ENCODE data around the gene ITGA7.

The ITGA7 gene

DNA sequence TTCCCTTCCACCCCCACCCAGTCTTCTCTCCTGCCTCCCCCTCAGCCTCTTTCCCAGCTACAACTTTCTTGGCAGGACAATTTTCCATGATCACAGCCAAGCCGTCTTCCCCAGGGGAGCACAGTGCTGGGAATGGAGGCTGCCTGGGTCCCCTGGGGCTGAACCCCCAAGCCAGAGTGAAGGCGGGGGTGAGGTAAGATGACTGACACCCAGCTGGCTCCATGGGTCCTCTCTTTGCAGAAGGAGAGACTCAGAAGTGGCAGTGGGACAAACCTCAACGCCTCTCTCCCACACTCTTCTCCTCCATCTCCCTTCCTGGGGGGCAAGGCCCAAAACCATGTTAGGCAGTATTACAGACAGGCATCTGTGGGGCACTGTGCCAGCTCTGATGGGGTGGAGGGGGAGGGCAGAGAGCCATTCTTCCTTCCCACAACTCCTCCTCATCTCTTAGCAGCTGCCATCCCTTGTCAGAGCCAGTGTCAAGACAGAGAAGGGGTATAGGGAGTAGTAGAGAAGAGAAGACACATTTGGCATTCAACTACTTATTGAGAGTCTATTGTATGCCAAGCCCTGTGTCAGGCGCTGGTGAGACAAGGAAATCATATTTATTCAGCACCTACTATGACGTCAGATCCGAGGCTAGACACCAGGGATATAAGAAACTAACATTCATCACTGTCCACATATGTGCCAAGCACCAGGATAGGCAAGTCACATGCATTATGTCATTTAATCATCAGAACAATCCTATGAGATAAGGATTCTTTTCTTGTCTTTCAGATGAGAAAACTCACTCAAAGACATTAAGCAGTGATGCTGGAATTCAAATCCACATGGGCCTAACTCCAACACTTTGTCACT lies 3.6 kb downstream of the ITGA7 start:
- Mint-ChIP-seq H3K27ac (no peak overlapping the region), H3K36me3 (no peaks in the 10 kb centered on the region), H3K27me3 (peaks cover 8% of the 10 kb centered on the region), H3K4me3 (no peak overlapping the region), H3K9me3 (ENCODE audit: low read depth) (no peaks in the 10 kb centered on the region), H3K4me1 (ENCODE audit: low read depth) (peaks cover 18% of the 10 kb centered on the region)

DNA sequence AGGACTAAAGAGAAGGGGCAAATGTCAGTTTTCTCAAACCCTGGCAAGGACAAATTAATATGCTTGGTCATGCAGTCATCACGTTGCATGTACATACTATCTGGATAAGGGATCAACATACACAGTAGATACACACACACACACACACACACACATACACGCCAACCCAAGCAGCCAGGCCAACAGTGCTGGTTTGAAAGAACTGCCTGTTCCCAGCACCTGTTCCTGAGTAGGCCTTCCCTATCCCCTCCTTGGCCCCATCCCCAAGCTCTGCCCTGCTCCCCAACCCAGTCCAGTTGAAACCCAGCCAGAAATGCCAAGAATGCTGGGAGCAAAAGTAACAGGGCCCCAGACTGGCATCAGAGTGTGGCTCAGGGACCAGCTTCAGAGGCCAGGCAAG lies 4.4 kb downstream of the ITGA7 start:
- Mint-ChIP-seq H3K4me3 (no peak overlapping the region), H3K27me3 (peaks cover 6% of the 10 kb centered on the region), H3K27ac (no peak overlapping the region), H3K9me3 (ENCODE audit: low read depth) (no peaks in the 10 kb centered on the region), H3K4me1 (ENCODE audit: low read depth) (peaks cover 11% of the 10 kb centered on the region), H3K36me3 (no peaks in the 10 kb centered on the region)

DNA sequence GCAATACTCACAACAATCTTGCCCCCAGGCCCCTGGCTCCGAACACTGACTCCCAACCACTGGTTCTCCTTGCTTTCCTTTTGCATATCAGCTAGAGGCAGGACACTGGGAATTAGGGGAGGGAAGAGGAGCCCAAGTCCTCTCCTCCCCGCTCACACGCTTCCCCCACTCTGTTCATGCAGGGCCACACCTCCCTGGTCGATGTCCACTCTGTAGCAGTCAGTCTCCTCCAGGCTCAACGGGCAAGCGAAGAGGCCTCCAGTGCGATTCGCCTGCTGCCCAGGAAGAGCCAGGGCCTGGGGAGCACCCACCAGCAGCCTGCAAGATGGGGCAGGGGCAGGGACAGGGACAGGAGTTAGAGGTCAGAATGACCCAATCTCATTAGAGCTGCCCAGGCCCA lies 4.8 kb downstream of the ITGA7 start:
- Mint-ChIP-seq H3K4me1 (ENCODE audit: low read depth) (peaks cover 7% of the 10 kb centered on the region), H3K27me3 (peaks cover 6% of the 10 kb centered on the region), H3K27ac (no peak overlapping the region), H3K9me3 (ENCODE audit: low read depth) (no peaks in the 10 kb centered on the region), H3K4me3 (no peak overlapping the region), H3K36me3 (no peaks in the 10 kb centered on the region)

DNA sequence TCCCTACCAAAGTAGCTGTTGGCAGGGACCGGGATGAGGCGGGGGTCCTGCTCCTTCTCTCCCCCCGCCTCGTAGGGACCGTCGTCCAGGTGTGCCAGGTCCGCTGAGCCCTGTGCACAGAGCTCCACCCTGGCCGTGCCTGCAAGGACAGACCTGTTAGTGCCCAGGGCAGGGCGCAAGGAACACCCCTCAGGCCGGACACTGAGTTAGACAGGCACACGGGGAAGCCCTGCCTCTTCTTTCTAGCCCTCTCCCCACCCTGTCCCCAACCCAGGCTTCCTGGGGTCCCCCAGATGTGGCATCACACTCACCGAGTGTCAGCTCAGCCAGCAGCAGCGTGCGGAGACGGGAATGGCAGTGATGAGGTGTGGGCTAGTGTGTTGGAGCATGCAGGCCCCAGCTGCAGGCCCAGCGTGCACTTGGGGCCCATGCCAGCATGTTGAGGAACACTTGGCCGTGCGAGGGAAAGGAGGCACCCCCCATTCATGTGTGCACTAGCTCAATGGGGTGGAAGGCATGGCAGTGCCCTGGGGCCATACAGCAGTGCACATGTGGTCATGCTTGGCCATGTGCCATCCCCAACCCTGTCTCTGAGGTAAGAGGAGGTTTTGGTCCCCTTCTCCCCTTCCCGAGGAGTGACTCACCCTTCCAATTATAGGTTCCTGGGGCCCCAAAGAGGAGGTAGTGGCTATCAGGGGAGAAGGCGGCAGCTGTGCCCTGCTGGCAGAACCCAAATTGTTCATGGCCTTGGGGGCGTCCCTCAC lies 7.3 kb downstream of the ITGA7 start:
- Mint-ChIP-seq H3K4me1 (ENCODE audit: low read depth) (no peaks in the 10 kb centered on the region), H3K27me3 (no peaks in the 10 kb centered on the region), H3K27ac (no peak overlapping the region), H3K9me3 (ENCODE audit: low read depth) (no peaks in the 10 kb centered on the region), H3K4me3 (no peak overlapping the region), H3K36me3 (no peaks in the 10 kb centered on the region)

DNA sequence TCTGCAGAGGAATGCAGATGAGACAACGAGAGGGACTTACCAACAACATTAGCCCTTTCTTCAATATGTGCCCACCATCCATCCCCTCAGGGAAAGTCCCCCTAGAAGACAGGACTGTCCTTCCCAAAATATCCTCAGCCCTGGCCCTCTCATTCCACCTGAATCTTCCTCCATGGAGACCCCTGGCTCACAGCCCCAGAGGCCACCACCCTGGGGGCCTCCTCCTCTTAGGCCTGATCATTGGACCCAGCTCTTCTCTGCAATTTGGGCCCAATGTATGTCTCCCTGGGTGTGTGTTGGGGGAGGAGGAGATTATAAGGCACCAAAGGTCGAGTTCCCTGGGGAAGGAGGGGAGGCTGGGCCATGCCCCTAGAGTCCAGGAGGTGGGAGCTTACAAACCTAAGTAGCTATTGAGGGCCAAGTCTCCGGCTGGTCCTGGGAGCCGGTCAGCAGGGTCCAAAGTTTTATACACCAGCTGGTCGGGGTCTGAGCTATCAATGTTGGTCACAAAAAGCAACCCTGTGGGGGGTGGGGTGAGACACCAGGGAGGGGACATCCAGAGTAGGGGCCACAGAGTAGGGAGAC lies 8.1 kb downstream of the ITGA7 start:
- Mint-ChIP-seq H3K9me3 (ENCODE audit: low read depth) (no peaks in the 10 kb centered on the region), H3K27me3 (no peaks in the 10 kb centered on the region), H3K4me1 (ENCODE audit: low read depth) (no peaks in the 10 kb centered on the region), H3K36me3 (no peaks in the 10 kb centered on the region), H3K27ac (no peak overlapping the region), H3K4me3 (no peak overlapping the region)

DNA sequence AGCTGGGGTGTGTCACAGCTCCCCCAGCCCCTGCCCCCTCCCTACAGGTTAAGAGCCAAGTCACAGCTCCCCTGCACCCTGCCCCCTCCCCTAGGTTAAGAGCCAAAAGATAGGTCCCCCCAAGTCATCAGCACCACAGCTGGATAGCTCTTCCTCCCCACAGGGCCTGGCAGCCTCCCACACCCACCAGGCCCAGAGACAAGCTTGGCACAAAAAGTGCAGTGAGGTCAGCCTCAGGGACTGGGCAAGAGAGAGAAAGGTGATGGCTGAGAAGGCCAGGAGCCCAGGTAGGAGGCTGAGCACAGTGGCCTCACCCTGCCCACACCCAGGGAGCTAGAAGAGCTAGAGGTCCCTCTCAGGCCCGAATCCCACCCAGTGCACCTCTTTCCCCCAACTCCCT lies 8.7 kb downstream of the ITGA7 start:
- Mint-ChIP-seq H3K27ac (no peak overlapping the region), H3K4me1 (ENCODE audit: low read depth) (no peaks in the 10 kb centered on the region), H3K4me3 (no peak overlapping the region), H3K27me3 (no peaks in the 10 kb centered on the region), H3K9me3 (ENCODE audit: low read depth) (no peaks in the 10 kb centered on the region), H3K36me3 (no peaks in the 10 kb centered on the region)

DNA sequence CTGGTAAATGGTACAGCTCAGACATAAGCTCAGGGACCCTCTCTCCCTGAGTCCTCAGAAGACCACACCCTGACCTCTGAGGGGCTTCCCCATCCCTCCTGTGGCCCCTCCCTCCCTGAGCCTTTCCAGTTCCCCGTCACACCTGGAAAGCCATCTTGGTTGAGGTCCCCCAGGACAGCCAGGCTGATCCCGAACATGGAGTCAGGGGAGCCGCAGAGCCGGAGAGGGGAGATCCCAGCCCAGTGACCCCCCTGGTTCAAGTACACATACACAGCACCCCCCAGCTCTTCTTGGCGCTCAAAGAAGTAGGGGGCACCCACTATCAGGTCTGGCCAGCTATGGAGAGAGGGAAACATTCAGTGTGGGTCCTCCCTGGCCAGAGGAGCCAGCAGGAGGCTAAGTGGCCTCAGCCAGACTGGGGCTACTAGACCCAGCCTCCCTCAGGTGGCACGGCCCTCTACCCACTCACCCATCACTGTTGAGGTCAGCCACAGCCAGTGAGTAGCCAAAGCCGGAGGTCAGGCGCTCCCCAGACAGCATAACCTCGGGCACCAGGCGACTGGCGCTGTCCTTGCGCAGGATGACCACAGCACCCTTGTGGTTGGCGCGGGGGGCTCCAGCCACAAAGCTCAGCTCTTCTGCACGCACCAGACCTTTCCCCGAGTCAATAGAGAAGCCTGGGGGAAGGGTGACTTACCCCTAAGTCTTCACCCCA lies 9.3 kb downstream of the ITGA7 start:
- H3K4me3 Mint-ChIP-seq, result no peak overlapping the region
- H3K27ac Mint-ChIP-seq, result no peak overlapping the region
- no peaks in the 10 kb centered on the region for H3K9me3 Mint-ChIP-seq (ENCODE audit: low read depth)
- no peaks in the 10 kb centered on the region for H3K27me3 Mint-ChIP-seq
- no peaks in the 10 kb centered on the region for H3K4me1 Mint-ChIP-seq (ENCODE audit: low read depth)
- H3K36me3 Mint-ChIP-seq, result no peaks in the 10 kb centered on the region

DNA sequence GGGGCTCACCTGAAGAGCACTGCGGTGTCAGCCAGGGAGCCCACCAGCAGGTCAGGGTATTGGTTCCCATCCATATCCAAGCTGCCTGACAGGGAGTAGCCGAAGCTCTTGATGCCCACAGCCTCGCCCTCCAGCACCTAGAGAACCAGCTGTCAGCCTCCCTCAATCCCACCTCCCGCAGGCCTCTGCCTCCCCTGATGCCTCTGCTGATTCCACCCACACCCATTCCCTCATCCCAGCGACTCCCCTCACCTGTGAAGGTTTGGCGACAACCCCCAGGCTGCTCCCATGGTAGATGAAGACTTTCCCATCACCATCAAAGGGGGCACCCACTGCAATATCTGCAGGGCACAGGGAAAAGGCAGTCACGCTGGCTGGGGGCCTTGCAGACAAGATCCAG lies 10.0 kb downstream of the ITGA7 start:
- Mint-ChIP-seq H3K36me3 (no peaks in the 10 kb centered on the region), H3K4me3 (no peak overlapping the region), H3K4me1 (ENCODE audit: low read depth) (no peaks in the 10 kb centered on the region), H3K27ac (no peak overlapping the region), H3K9me3 (ENCODE audit: low read depth) (no peaks in the 10 kb centered on the region), H3K27me3 (no peaks in the 10 kb centered on the region)

DNA sequence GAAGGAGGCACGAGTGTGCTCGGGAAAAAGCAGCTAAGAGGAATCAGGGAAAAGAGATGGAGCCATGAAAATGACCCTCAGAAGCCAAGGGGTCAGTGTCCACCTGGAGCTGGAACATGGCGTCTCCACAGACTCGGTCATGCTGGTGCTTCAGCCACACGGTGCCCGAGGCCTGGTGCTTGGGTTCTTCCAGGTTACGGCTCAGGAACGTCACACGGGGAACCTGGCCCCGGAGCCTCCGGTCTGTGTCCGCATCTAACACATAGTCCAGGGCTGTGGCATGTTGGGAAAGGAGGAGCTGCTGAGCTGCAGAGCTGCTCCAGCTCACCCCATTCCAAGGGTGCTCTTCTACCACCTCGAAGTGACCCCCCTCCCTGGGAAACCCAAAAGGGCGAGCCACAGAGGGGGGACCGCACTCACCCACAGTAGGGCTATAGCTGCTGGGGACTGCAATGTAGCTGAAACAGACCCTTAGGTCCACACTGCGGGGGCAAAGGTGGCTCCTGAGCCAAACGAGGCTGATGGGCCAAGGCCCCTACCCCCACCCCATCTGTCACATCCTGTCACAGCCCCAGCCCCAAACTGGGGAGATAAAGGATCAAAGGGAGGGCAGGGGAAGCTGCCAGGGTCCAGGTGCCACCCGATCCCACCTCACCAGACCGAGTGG lies 10.8 kb downstream of the ITGA7 start:
- Mint-ChIP-seq H3K27ac (no peak overlapping the region), H3K27me3 (no peaks in the 10 kb centered on the region), H3K4me1 (ENCODE audit: low read depth) (no peaks in the 10 kb centered on the region), H3K36me3 (no peaks in the 10 kb centered on the region), H3K9me3 (ENCODE audit: low read depth) (no peaks in the 10 kb centered on the region), H3K4me3 (no peak overlapping the region)

DNA sequence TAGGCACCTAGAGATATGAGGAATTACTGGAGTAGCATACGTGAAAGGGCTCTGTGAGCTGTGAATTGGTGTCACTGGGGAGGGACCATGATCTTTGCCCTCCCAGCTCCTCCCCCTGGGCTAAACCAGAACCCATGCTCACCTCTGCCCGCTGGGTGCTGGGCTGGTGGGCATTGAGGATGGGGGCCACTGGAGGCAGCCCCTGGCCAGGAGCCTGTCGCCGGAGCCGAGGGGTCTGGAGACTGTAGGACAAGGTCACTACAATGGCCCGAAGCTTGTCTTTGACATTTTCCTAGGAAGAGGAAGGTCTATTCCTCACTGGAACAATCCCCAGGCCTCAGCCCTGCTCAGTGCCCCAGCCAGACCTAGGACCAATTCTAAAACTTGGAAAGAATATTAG lies 11.6 kb downstream of the ITGA7 start:
- no peak overlapping the region for H3K27ac Mint-ChIP-seq
- H3K4me3 Mint-ChIP-seq, result no peak overlapping the region
- H3K4me1 Mint-ChIP-seq (ENCODE audit: low read depth), result no peaks in the 10 kb centered on the region
- no peaks in the 10 kb centered on the region for H3K36me3 Mint-ChIP-seq
- H3K27me3 Mint-ChIP-seq, result no peaks in the 10 kb centered on the region
- H3K9me3 Mint-ChIP-seq (ENCODE audit: low read depth), result no peaks in the 10 kb centered on the region

DNA sequence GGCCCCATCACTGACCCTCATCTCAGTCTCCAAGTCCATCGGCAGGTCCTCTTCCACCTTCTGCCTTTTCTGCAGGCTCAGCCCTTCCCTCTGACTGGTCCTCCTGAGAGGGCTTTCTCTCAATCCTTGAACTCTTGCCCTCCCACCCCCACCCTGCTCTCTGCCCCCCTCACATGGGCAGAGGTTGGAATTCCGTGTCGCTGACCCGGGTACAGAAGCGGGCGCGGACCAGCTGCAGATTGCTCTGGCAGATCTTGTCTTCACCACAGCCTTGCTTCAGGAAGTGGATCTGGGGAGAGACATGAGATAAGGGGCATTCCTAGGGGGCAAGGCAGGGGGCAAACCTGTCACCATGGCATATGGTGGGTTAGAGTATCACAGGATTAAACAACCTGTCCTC lies 12.4 kb downstream of the ITGA7 start:
- Mint-ChIP-seq H3K27me3 (no peaks in the 10 kb centered on the region), H3K4me3 (no peak overlapping the region), H3K9me3 (ENCODE audit: low read depth) (no peaks in the 10 kb centered on the region), H3K27ac (no peak overlapping the region), H3K4me1 (ENCODE audit: low read depth) (no peaks in the 10 kb centered on the region), H3K36me3 (no peaks in the 10 kb centered on the region)

DNA sequence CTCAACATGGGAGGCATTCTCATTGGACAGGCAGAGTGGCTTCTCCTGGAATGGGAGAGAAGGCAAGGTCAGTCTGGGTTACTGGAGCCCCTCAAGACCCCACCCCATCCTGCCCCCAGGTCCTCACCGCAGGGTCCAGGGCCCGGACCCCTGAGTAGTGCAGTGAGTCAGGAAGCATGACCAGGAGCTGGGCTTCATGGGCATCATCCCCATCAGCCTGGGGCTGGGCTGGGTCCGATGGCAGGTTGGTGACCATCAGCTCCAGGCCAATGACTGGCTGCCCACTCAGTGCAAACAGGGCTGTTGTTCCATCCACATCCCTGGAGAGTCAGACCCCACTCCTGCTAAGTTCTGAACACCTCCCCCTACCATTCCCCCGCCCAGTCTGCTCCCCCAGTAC lies 13.1 kb downstream of the ITGA7 start:
- Mint-ChIP-seq H3K36me3 (no peaks in the 10 kb centered on the region), H3K9me3 (ENCODE audit: low read depth) (no peaks in the 10 kb centered on the region), H3K27ac (no peak overlapping the region), H3K4me1 (ENCODE audit: low read depth) (no peaks in the 10 kb centered on the region), H3K27me3 (no peaks in the 10 kb centered on the region), H3K4me3 (no peak overlapping the region)

DNA sequence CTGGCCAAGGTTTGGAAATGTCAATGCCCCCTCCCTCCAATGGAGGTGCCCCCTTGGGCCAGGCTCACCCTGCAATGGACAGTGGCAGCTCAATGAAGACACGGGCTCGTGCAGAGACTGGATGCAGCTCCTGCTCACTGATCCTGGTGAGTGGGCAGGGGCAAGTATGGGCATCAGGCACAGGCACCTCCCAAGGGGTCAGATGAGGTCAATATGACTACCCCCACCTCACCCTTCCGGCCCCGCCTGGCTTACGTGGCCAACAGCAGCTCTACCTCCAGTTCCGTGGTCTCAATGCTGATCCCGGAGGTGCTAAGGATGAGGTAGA lies 13.6 kb downstream of the ITGA7 start:
- H3K4me3 Mint-ChIP-seq, result no peak overlapping the region
- no peaks in the 10 kb centered on the region for H3K4me1 Mint-ChIP-seq (ENCODE audit: low read depth)
- H3K36me3 Mint-ChIP-seq, result no peaks in the 10 kb centered on the region
- H3K27ac Mint-ChIP-seq, result no peak overlapping the region
- no peaks in the 10 kb centered on the region for H3K27me3 Mint-ChIP-seq
- no peaks in the 10 kb centered on the region for H3K9me3 Mint-ChIP-seq (ENCODE audit: low read depth)

DNA sequence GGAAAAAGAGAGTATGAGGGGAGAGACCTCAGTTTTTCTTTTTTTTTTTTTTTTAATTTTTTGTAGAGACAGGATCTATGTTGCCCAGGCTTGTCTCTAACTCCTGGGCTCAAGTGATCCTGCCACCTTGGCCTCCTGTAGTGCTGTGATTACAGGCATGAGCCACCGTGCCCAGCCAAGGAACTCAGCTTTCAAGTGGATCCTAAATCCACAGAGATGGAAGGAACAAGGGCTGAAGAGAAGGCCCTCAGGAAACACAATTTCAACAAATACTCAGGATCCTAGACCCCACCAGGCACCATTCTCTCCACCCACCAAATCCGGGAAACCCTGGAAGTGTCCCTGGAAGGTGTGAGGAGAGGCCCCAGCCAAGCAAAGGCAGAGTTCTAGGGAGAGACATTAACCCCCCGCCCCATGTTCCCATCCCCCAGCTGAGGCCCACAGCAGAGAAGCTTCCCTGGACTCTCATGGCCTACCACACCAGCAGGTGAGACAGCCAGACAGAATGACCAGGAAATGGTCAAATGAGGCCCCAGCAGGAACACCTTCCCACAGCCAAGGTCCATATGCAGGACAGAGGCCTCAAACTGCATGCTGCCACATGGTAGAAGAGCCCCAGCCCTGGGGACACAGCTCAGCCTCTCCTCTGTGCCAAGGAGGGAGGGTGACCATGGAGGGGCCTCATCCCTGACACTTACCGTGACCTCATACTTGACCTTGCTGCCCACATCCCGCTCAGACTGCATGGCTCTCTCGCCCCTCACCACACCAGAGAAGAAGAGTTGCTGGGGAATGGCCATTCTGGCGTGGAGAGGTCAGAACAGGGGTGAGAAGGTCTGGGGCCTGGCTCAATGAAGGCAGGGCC lies 14.1 kb downstream of the ITGA7 start:
- Mint-ChIP-seq H3K4me1 (ENCODE audit: low read depth) (no peaks in the 10 kb centered on the region), H3K27ac (no peak overlapping the region), H3K9me3 (ENCODE audit: low read depth) (no peaks in the 10 kb centered on the region), H3K36me3 (no peaks in the 10 kb centered on the region), H3K4me3 (no peak overlapping the region), H3K27me3 (no peaks in the 10 kb centered on the region)
